DMS 273 (cell line): ENCODE results near the gene NCOA7.

ENCODE experiments used
- DNase-seq: peaks from one replicate; lab custom pipeline; 2025; ENCODE audit not compliant: unreplicated experiment; lab: John Stamatoyannopoulos, UW

The NCOA7 gene

GRCh38 chr6:125790358-125791150 lies at the start of gene NCOA7:
Gene NCOA7 (plus strand): TSS chr6:125790960. CDS start chr6:125815355, 24,395 bp downstream.
- peak; percentile 91 for DNase-seq

- no peak for DNase-seq
Measured at GRCh38 chr6:125741336-125741735, 49.4 kb upstream of the NCOA7 start.

- no peak for DNase-seq
Measured at GRCh38 chr6:125742024-125742423, 48.7 kb upstream of the NCOA7 start.

- DNase-seq: no peak
Measured at GRCh38 chr6:125742464-125743120, 48.2 kb upstream of the NCOA7 start.

GRCh38 chr6:125743604-125744003 lies 47.2 kb upstream of the NCOA7 start:
- DNase-seq: peak; percentile 8

- no peak for DNase-seq
Measured at GRCh38 chr6:125745281-125746018, 45.3 kb upstream of the NCOA7 start.

- no peak for DNase-seq
Measured at GRCh38 chr6:125746019-125746414, 44.7 kb upstream of the NCOA7 start.

- peak; percentile 88 for DNase-seq
Measured at GRCh38 chr6:125746731-125747588, 43.8 kb upstream of the NCOA7 start.

- peak; percentile 74 for DNase-seq
Measured at GRCh38 chr6:125747589-125748405, 43.0 kb upstream of the NCOA7 start.

GRCh38 chr6:125748406-125749172 lies 42.2 kb upstream of the NCOA7 start:
- peak; percentile 82 for DNase-seq

GRCh38 chr6:125749173-125749864 lies 41.4 kb upstream of the NCOA7 start, which contains the start of gene HEY2:
Gene HEY2 (plus strand): TSS chr6:125749632. CDS start chr6:125749777, 145 bp downstream.
- peak; percentile 98 for DNase-seq

GRCh38 chr6:125749865-125750691 lies 40.7 kb upstream of the NCOA7 start:
- peak; percentile 63 for DNase-seq

- DNase-seq: no peak
Measured at GRCh38 chr6:125750692-125751333, 39.9 kb upstream of the NCOA7 start.

- DNase-seq: no peak
Measured at GRCh38 chr6:125751334-125751916, 39.3 kb upstream of the NCOA7 start.

- no peak for DNase-seq
Measured at GRCh38 chr6:125752773-125753172, 38.0 kb upstream of the NCOA7 start.

GRCh38 chr6:125753218-125753936 lies 37.4 kb upstream of the NCOA7 start:
- DNase-seq: peak; percentile 27
